Pulmonary artery endothelial cell (primary cell): ENCODE measurements around the gene ETV6. TPM values are rescaled to one million over a fixed set of nuclear protein-coding genes. Genes with fewer than 3 reads are reported as not detected.

Experiments used
- DNase-seq: peaks from one replicate; pipeline ENCODE4 v3.0.0-alpha.2; 2011; ENCODE audit warnings: low read depth, low spot score
- total RNA-seq: library from RNA; depleted of rRNA; stranded (reverse); fragments of >200 nt; gene quantifications from 2 replicates; pipeline ENCODE4 v1.2.3, GENCODE V29; 2014

Gene ETV6
- total RNA-seq, 1 donor from 2014 or later = 9.6 TPM

DNA sequence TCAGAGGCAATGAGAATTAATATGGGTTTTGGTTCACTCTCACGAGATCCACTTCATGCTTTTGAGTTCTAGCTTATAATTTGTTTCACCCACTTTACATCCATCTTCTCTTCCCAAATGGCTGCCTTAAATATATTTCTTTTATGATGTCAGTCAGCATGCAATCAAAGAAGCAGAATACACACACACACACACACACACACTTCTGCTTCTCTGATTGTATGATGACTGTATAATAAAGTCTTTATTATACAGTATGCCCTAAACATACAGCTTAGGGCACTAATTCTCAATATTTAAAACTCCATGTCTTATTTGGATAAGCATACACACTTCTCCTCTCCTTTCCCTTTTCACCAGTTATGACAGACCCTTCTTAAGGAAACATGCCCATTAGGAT lies 6.7 kb upstream of the ETV6 start:
- DNase-seq = no peak

DNA sequence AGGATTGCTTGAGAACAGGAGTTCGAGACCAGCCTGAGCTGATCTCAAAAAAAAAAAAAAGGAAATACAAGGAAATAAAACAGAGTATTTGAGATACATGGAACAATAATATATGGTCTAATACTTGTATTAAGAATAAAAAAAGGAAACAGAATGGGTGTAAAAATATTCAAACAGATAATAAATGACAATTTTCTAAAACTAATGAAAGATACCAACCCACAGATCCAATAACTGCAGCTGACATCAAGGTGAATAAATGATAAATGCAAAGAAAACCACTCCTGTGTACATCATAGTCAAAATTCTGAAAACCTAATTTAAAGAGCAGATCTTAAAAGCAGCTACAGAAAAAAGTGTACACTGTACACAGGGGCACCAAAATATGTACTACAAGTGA lies 4.1 kb upstream of the ETV6 start:
- no peak for DNase-seq

GRCh38 chr12:11648514-11649412 lies 711 bp upstream of the ETV6 start:
- DNase-seq = peak; percentile 72

DNA sequence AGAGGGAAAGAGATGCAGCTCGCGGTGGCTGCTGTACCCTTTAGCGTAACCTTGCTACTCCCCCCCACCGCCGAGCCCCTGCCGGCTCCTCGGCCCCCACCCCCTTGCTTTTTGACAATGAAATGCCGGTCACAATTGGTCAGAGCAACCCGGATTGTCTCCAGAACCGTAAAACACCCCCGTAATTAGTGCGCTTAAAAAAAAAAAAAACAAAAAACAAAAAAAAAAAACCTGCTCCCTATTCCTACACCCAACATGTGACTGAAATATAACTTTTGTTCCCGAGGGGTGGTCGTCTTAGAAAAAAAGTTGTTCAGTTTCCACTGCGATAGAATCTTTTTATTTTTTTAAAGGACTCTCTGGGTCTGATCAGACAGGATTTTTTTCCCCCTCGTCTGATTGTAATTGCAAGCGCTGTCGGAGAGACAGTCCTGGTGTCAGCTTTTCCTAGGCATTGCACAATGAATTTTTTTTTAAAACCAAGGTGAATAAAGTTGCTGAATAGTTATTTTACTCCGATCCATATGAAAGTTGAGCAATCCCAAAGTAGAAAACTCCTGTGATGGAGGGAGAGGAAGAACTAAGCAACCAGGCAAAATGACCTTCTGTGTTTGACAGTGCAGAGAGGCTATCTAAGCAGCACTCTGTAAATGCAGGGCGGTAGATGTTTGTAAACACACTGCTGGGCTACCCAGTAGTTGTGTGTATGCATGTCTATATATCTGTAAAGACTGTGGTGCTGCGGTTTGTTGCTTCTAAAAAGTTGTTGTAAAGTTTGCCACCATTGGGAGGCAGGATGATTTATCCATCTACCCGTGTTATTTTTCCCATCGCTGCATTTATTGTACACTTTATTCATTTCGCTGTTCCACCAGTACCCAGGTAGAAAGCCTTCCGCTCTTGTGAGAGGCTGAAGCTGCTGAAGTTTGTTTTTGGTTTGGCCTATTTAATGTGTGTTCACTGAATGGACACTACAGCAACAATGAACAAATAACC lies 1.1 kb downstream of the ETV6 start:
- no peak for DNase-seq

- DNase-seq = no peak
These were observed 1.9 kb downstream of the ETV6 start for GRCh38 chr12:11651381-11651780.

DNA sequence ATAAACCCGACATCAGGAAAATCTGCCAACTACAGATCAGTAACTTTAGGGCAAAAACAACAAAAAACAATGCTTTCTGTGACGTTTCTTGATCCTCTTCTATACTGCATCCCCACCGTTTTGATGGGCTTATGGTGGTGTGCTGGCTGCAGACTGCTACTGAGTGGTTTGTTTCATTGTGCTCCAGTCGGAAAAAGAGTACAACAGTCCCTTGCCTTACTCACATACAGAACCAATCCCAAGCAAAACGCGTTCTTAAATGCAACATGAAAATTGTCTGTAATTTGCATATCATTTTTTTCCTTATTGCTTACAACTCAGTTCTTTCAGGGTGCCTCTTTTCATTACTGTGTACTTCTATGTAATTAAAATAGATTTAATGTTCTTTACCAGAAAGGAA lies 2.3 kb downstream of the ETV6 start:
- no peak for DNase-seq

DNA sequence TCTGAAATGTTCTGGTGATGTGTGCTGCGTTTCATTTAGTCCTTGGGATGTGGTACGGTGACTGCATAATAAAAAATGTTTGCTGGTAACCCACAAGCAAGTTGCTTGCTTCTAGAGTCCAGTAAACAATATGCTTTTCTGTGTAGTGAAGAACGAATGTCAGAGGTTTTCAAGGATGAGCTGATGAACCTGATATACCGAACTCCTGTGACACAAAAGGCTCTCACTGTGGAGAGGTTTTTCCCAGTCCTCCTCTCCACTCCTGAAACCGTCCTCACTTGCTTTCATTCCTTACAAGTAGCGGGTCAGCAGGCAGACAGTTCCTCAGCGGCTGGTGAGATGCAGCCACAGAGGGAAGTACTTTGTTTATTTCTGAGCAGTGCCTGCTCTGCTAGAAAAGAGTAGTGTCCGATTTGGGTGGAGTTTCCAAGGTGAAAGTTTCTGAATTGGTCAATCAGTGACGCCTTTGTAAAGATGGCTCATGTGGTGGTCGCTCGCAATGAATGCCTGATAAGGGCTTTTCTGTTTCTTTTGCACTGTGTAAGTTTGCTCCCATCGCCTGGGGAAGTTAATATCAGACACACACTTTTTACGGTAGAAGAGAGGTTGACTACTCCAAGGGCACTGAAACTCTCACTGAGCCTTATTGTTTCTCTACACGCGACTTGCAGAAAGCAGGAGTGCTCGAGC lies 3.0 kb downstream of the ETV6 start:
- no peak for DNase-seq

DNA sequence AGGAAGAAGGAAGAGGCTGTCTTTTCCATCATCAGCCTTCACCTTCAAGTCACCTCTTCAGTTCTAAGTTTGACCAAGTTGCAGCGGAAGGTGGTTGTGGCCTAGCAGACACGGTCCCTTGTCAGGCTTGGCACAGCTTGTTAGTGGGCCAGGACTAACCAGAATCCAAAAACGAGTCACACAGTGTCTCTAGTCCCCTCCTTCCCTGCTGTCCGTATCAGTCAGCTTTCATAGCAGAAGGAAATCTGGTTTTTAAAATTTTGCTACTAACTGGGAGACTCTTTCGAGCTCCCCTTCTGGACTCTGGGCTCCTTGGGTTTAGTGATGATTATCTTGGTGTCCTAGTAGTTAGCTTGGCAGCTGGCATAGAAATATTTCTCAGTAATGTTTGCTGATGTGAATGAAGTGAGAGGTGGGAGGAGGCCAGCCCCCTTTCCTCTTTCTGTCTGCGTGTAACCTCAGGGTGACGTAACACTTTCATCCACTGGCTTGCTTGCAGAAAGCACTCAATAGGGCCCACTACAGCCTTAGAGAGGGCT lies 3.8 kb downstream of the ETV6 start:
- no peak for DNase-seq

DNA sequence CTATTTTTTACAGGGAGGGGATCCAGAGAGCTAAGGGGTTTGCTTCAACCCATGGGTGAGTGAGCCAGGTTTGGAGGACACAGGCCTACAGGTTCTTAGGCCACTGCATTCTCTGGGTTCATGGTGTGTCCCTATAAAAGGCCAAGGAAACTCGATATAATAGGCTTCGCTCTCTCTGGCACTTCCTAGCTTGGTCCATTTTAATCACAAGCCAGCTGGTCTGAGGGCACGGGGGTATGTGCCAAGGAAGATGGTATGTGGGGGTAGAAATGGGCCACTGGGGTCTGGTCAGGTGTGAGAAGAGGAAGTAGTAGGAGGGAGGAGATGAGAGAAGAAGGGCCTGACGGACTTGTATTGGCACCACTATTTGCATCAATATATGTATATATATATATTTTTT lies 4.9 kb downstream of the ETV6 start:
- no peak for DNase-seq

GRCh38 chr12:11654802-11655201 lies 5.3 kb downstream of the ETV6 start:
- no peak for DNase-seq

- DNase-seq = no peak
These were observed 6.4 kb downstream of the ETV6 start for GRCh38 chr12:11655842-11656241.

GRCh38 chr12:11656550-11656949 lies 7.1 kb downstream of the ETV6 start:
- DNase-seq = no peak

DNA sequence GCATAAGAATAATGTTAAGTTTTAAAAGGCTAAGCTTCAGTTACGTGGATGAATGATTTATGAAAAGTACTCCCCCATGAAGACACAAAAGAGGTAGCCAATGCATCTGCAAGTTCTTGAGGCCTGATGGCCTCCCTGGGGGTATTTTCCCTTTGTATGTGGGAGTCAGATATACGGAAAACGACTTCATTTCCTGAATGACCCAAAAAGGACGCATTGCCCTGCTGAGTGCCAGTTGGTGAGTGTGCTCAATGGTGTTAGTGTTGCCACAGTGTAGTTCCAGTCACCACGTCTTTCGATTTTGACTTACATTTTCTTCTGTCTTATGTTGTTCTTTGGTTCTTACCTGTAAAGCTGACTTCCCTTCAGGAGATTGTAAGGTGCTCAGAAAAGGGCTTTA lies 8.0 kb downstream of the ETV6 start:
- DNase-seq = no peak

DNA sequence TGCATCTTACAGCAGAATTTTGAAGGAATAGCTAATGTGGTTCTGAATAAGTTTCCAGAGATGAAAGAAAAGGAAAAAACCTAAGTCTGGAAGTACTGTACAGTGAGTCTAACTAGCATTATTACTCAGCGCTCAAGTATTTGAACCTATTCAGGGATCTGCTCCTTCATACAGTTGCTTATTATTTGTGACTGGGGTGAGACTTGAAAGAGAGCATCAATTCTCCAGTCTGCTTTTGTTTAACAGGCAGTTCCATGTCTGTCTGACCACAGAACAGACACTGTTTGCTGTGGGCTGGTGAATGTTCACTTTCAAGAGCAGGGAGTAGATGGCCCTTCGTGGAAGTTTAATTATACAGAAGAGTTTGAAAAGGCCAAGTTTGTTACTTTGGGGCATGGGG lies 9.3 kb downstream of the ETV6 start:
- DNase-seq = no peak

GRCh38 chr12:11660624-11661023 lies 11.2 kb downstream of the ETV6 start:
- no peak for DNase-seq

DNA sequence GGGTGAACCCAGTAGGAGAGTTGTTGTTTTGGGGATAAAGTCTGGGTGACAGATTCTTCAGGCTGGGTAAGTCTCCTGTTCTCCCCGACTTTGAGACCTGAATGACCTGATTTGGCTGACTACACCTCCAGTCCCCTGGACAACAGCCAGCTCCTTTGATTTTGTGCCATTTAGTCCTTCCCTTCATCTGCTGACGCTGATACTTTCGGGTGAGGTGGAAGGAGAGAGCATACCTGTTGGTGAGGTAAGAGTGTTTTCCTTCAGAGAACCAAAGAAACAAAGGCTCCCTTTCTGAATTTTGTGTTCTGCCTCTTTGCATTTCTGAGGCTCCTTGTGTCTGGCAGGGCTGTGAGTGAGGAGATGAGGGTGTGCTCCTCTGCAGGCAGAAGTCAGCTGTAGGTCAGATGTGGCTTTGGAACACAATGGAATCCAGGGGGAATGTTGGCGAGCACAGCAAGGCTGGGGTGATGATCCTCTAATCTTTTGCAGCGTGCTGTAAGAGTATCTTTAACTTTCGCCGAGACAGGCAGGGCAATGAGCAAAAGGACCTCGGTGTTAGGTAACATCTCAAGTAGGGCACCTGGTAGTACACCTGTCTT lies 12.1 kb downstream of the ETV6 start:
- no peak for DNase-seq

DNA sequence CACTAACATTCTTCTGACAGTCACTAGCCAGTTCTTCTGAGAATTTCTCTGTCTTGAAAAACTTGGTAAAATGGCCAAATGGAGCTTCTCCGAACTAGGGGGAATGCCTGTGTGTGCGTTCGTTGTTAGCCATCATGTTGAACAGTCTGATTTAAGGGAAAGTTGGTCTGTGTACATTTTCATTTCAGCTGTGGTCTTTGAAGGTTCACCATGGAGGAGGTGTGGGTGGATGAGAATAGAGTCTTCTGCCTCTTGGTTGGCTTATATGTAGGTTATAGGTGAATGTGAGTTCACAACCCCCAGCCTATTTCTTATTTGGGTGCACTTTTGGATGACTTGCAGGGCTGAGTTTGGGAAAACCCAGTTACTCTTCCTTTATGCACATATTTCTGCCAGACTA lies 12.9 kb downstream of the ETV6 start:
- DNase-seq = no peak

DNA sequence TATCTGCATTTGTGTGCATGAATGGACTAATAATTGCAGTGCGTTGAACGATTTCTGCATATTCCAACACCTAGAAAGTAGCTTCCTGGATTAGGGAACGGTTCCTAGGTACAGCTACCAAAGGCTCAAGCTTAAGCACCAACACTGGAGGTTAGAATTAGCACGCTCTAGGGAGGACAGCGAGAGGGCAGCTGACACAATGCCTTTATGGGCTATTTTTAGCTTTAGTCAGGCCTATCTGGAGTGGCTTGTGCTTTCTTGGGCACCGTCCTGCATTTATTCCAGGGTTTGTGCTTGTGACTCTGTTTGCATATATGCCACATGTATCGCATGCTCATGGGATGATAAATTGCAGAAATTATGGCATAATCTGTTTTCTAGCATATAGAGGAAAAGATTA lies 13.7 kb downstream of the ETV6 start:
- no peak for DNase-seq

GRCh38 chr12:11664101-11664500 lies 14.6 kb downstream of the ETV6 start:
- no peak for DNase-seq

DNA sequence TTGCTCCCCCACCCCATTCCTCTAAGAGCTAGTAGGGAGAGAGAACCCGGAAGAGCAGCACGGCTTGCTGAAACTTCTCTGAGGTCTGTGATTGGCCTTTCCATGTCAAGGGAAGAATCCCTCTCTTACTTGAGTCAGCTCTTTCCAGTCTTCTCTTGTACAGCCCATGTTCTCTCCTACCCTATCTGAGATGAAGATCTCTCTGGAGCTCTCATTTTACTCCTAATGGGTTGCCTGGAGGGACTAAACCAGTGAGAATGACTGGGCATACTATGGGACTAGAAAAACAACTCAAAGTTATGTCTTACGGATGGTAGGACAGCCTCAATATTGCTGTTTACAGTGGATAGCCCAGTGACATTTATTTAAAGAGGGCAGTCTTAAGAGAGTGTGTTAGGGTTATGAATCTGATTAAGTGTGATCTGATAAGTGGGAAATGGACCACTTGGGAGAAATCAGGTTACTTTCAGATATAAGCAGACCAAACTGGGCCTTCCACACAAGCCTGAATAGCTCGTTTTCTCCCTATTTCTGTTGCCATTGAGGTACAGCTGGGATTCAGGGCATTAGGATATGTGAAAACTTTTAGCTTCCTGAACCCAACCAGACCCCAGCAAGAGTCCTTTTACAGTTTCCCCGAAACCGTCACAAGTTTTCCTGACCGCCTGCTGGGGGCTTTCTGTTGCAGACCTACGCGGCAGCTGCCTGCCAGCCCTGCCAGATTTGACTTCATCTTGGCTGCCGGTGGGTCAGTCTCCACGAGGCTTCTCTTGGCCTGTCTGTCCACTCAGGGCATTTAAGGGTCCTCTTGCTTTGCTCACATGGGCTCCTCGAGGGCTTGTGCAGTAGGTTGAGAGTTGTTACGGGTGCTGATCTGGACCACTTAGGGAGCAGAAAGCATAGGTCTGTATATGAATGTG lies 16.9 kb downstream of the ETV6 start:
- DNase-seq = no peak
